Measurements from ENCODE around the gene ATP6V1A.

ATP6V1A gene

DNA sequence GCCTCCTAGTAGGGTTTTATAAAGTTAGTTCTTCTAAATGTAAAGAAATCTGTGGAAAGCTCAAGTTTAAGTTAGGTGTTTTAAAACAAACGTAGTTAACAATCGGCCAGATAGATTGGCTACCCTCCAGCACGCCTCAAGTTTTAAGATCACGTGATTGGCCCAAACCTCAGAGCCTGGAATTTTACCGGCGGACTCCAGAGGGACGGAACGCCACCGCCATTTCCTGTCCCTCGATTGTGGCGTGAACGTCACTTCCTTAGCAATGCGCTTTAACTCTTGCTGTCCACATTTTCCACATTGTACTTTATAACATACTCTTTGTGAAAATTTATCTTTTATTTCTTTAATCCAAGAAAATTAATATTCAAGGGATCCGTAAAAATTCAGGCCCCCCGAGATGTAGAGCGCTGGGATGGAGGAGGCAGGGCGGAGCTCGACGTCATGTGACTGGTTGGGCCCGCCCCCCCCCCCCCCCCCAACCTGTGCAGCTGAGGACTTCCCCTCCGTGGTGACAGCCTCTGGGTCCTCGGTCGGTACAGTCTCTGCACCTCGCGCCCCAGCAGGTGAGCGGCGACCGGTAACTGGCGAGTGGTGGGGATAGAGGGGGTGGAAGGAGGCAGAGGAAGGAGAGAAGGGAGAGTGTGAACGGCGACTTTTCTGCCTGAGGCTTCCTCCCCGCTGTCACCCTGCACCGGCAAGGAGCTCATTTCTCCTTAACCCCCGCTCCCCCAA lies at the start of gene ATP6V1A:
TSS of gene ATP6V1A (plus strand) at position 488 of the 735 bp plus-strand sequence. CDS start 31,719 bp downstream, outside the sequence.
- peak; percentile 27; the same call in 1 of the 2 replicates for TF ChIP-seq TCF12 (IDR thresholded peaks at IDR 0.05; ENCODE audit: low read depth)
- TF ChIP-seq YY1 (IDR thresholded peaks at IDR 0.05; ENCODE audit: low read depth) = 0 out of 2 replicates have a peak, but pooled peaks have one; percentile 49
- TF ChIP-seq NFIC (IDR thresholded peaks at IDR 0.05) = peak; percentile 66
- 0 out of 2 replicates have a peak, but pooled peaks have one; percentile 0 for TF ChIP-seq CEBPB (IDR thresholded peaks at IDR 0.05)
- TF ChIP-seq, protein P1, sequence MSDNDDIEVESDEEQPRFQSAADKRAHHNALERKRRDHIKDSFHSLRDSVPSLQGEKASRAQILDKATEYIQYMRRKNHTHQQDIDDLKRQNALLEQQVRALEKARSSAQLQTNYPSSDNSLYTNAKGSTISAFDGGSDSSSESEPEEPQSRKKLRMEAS (IDR thresholded peaks at IDR 0.05) = peak; percentile 81
- peak; percentile 80 for TF ChIP-seq TEAD4 (IDR thresholded peaks at IDR 0.05)
- TF ChIP-seq ZBTB7A (IDR thresholded peaks at IDR 0.05; ENCODE audit: low read depth) = no peak
- TF ChIP-seq TAF1 (IDR thresholded peaks at IDR 0.05; ENCODE audit: low read depth) = peak; percentile 78
- TF ChIP-seq, protein P2, sequence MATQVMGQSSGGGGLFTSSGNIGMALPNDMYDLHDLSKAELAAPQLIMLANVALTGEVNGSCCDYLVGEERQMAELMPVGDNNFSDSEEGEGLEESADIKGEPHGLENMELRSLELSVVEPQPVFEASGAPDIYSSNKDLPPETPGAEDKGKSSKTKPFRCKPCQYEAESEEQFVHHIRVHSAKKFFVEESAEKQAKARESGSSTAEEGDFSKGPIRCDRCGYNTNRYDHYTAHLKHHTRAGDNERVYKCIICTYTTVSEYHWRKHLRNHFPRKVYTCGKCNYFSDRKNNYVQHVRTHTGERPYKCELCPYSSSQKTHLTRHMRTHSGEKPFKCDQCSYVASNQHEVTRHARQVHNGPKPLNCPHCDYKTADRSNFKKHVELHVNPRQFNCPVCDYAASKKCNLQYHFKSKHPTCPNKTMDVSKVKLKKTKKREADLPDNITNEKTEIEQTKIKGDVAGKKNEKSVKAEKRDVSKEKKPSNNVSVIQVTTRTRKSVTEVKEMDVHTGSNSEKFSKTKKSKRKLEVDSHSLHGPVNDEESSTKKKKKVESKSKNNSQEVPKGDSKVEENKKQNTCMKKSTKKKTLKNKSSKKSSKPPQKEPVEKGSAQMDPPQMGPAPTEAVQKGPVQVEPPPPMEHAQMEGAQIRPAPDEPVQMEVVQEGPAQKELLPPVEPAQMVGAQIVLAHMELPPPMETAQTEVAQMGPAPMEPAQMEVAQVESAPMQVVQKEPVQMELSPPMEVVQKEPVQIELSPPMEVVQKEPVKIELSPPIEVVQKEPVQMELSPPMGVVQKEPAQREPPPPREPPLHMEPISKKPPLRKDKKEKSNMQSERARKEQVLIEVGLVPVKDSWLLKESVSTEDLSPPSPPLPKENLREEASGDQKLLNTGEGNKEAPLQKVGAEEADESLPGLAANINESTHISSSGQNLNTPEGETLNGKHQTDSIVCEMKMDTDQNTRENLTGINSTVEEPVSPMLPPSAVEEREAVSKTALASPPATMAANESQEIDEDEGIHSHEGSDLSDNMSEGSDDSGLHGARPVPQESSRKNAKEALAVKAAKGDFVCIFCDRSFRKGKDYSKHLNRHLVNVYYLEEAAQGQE (IDR thresholded peaks at IDR 0.05; ENCODE audit: low read depth) = no peak
- no peak for TF ChIP-seq FOXM1 (IDR thresholded peaks at IDR 0.05; ENCODE audit: borderline replicate concordance, low read depth)
- TF ChIP-seq EP300 (IDR thresholded peaks at IDR 0.05; ENCODE audit: borderline replicate concordance) = no peak
- TF ChIP-seq RAD21 (IDR thresholded peaks at IDR 0.05; ENCODE audit: low read depth) = no peak
- TF ChIP-seq, protein P3, sequence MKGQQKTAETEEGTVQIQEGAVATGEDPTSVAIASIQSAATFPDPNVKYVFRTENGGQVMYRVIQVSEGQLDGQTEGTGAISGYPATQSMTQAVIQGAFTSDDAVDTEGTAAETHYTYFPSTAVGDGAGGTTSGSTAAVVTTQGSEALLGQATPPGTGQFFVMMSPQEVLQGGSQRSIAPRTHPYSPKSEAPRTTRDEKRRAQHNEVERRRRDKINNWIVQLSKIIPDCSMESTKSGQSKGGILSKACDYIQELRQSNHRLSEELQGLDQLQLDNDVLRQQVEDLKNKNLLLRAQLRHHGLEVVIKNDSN (IDR thresholded peaks at IDR 0.05) = peak; percentile 91
- peak; percentile 81 for TF ChIP-seq CREB1 (IDR thresholded peaks at IDR 0.05; ENCODE audit: low read depth)
- no peak for TF ChIP-seq EGR1 (IDR thresholded peaks at IDR 0.05)

DNA sequence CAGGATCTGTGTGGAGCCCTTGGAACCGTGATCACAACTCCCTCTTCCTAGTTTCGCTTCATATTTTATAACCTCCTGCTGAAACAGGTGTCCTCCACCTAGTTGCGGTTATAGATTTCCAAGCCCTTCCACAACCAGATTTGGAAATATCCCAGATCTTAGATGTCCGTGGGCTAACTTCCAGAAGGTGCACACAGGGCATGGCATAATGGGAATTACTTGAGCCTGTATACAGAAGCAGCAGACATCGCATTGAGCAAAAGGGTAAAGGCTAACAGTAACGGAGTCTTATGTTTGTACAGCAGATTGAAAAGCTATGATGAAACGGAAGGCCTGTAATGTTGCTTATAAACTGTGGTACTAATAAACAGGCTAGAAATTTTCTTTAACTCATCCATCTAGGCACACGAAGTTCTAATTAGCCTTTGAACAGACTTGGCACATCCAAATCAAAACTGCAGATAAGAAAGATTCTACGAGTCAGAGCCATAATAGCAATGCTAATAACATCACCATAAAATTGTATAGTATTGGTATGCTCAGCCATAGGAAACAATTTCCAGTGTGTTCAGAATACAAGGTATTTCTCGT lies 49.2 kb upstream of the ATP6V1A start:
- TF ChIP-seq TEAD4 (IDR thresholded peaks at IDR 0.05) (no peak), EP300 (IDR thresholded peaks at IDR 0.05; ENCODE audit: borderline replicate concordance) (no peak), TCF12 (IDR thresholded peaks at IDR 0.05; ENCODE audit: low read depth) (no peak), CREB1 (IDR thresholded peaks at IDR 0.05; ENCODE audit: low read depth) (no peak), EGR1 (IDR thresholded peaks at IDR 0.05) (no peak), CEBPB (IDR thresholded peaks at IDR 0.05) (no peak), YY1 (IDR thresholded peaks at IDR 0.05; ENCODE audit: low read depth) (no peak), ZBTB7A (IDR thresholded peaks at IDR 0.05; ENCODE audit: low read depth) (no peak), FOXM1 (IDR thresholded peaks at IDR 0.05; ENCODE audit: borderline replicate concordance, low read depth) (no peak), NFIC (IDR thresholded peaks at IDR 0.05) (no peak), RAD21 (IDR thresholded peaks at IDR 0.05; ENCODE audit: low read depth) (no peak), TAF1 (IDR thresholded peaks at IDR 0.05; ENCODE audit: low read depth) (no peak)
- TF ChIP-seq, protein P2 (IDR thresholded peaks at IDR 0.05; ENCODE audit: low read depth) = no peak
- TF ChIP-seq, protein P1 (IDR thresholded peaks at IDR 0.05) = no peak
- TF ChIP-seq, protein P3 (IDR thresholded peaks at IDR 0.05) = no peak

DNA sequence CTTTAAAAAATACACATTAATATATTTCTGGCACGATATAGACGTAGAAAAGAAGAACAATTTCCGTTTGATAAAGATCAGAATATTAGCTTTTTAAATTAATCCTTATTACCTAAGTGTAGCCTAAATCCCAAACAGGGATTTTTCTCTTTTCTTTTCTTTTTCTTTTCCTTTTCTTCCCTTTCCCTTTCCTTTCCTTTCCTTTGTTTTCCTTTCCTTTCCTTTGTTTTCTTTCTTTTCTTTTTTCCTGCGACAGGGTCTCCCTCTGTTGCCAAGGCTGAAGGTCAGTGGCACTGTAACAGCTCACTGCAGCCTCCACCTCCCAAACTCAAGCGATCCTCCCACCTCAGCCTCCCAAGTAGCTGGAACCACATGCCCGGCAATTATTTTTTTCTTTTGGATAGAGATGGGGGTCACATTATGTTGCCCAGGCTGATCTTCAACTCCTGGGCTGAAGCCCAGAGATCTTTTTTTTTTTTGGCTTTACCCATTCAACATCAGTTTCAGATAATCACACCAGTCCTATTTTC lies 48.6 kb upstream of the ATP6V1A start:
- no peak for TF ChIP-seq RAD21 (IDR thresholded peaks at IDR 0.05; ENCODE audit: low read depth)
- TF ChIP-seq ZBTB7A (IDR thresholded peaks at IDR 0.05; ENCODE audit: low read depth) = no peak
- TF ChIP-seq TCF12 (IDR thresholded peaks at IDR 0.05; ENCODE audit: low read depth) = no peak
- TF ChIP-seq, protein P2 (IDR thresholded peaks at IDR 0.05; ENCODE audit: low read depth) = no peak
- no peak for TF ChIP-seq YY1 (IDR thresholded peaks at IDR 0.05; ENCODE audit: low read depth)
- TF ChIP-seq, protein P3 (IDR thresholded peaks at IDR 0.05) = no peak
- no peak for TF ChIP-seq EP300 (IDR thresholded peaks at IDR 0.05; ENCODE audit: borderline replicate concordance)
- TF ChIP-seq TAF1 (IDR thresholded peaks at IDR 0.05; ENCODE audit: low read depth) = no peak
- TF ChIP-seq, protein P1 (IDR thresholded peaks at IDR 0.05) = no peak
- TF ChIP-seq EGR1 (IDR thresholded peaks at IDR 0.05) = no peak
- no peak for TF ChIP-seq TEAD4 (IDR thresholded peaks at IDR 0.05)
- TF ChIP-seq CREB1 (IDR thresholded peaks at IDR 0.05; ENCODE audit: low read depth) = no peak
- no peak for TF ChIP-seq CEBPB (IDR thresholded peaks at IDR 0.05)
- no peak for TF ChIP-seq FOXM1 (IDR thresholded peaks at IDR 0.05; ENCODE audit: borderline replicate concordance, low read depth)
- TF ChIP-seq NFIC (IDR thresholded peaks at IDR 0.05) = no peak

Data from Ishikawa (cell line).